Measurements from ENCODE around the gene AP2B1. TPM values are rescaled to one million over a fixed set of nuclear protein-coding genes. Genes with fewer than 3 reads are reported as not detected.

Gene AP2B1
- total RNA-seq, 1 experiment from 2014 or later: 217 TPM

DNA sequence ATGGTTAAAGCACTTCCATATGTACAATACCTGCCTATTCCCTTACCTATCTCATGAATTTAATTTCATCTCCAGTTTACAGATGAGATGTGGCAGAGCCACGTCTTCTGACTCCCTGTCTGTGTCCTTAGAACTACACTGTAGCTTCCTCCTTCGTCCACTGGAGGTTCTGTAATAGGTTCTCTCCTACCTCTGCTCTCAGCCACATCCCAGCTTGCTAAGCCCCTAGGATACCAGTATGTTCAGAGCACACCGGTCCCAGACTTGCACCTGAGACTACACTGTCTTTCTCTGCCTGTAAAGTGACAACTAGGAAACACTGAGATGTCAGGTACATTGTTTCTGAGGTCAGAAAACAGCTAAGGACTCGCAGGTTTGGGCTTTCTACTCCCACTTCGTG, 140.5 kb downstream of the AP2B1 start:
- Histone ChIP-seq H4K8ac (replicated peaks; ENCODE audit: insufficient read length, low read depth, low read length) (no peak overlapping the region), H3K56ac (ENCODE audit: insufficient read length, low read depth, low read length) (no peak overlapping the region), H2AK5ac (ENCODE audit: insufficient read length, low read length) (no peak overlapping the region), H3K18ac (ENCODE audit: insufficient read length, low read depth, low read length) (no peak overlapping the region), H4K91ac (ENCODE audit: insufficient read length, low read depth, low read length) (no peak overlapping the region), H2BK12ac (ENCODE audit: insufficient read length, low read depth, low read length) (no peak overlapping the region), H3K23me2 (ENCODE audit: insufficient read length, low read depth, low read length, poor library complexity, severe bottlenecking) (peaks cover 6% of the 10 kb centered on the region), H3K4me1 (ENCODE audit: insufficient read depth, low read length) (peaks cover 3% of the 10 kb centered on the region; the same call in 1 of the 2 replicates), H3K27ac (ENCODE audit: insufficient read length, low read depth, low read length) (no peak overlapping the region), H3K4me2 (ENCODE audit: insufficient read depth, insufficient read length, low read length) (no peak overlapping the region), H3K23ac (ENCODE audit: insufficient read length, low read depth, low read length) (no peak overlapping the region), H3K9me3 (ENCODE audit: control insufficient read depth, low read depth, low read length) (no peaks in the 10 kb centered on the region), H2BK20ac (ENCODE audit: low read depth, low read length, poor library complexity, severe bottlenecking) (no peak overlapping the region), H2AFZ (ENCODE audit: low read length) (no peak overlapping the region), H4K5ac (ENCODE audit: insufficient read length, low read depth, low read length) (no peak overlapping the region), H3K79me1 (ENCODE audit: insufficient read depth, low read depth, low read length, poor library complexity, severe bottlenecking) (no peaks in the 10 kb centered on the region), H3T11ph (ENCODE audit: low read length) (no peak overlapping the region), H2BK15ac (ENCODE audit: low read depth, low read length) (no peak overlapping the region), H4K20me1 (ENCODE audit: control insufficient read depth, insufficient read depth, insufficient read length) (no peaks in the 10 kb centered on the region), H3K14ac (ENCODE audit: insufficient read depth, low read length) (no peak overlapping the region), H2BK5ac (ENCODE audit: insufficient read length, low read length) (no peak overlapping the region), H3K27me3 (ENCODE audit: insufficient read depth, low read length) (no peaks in the 10 kb centered on the region), H2BK120ac (ENCODE audit: low read depth, low read length, poor library complexity, severe bottlenecking) (no peak overlapping the region), H3K4ac (ENCODE audit: low read depth, low read length) (no peak overlapping the region), H3K79me2 (ENCODE audit: insufficient read depth, low read length) (no peaks in the 10 kb centered on the region), H3K9ac (ENCODE audit: extremely low read depth, insufficient read length, low read length) (no peak overlapping the region)
- peaks cover 7 to 27% (median 27%) of the 10 kb centered on the region in 3 experiments; a peak in 6 of 7 replicates for H3K36me3 Mint-ChIP-seq (ENCODE audit: insufficient read depth in 1 of 3, low read depth in 3 of 3)
- H3K4me3 Mint-ChIP-seq: no peak overlapping the region; a peak in 1 of 5 replicates
- no peaks in the 10 kb centered on the region for H3K9me3 Mint-ChIP-seq
- TF ChIP-seq, protein P1, sequence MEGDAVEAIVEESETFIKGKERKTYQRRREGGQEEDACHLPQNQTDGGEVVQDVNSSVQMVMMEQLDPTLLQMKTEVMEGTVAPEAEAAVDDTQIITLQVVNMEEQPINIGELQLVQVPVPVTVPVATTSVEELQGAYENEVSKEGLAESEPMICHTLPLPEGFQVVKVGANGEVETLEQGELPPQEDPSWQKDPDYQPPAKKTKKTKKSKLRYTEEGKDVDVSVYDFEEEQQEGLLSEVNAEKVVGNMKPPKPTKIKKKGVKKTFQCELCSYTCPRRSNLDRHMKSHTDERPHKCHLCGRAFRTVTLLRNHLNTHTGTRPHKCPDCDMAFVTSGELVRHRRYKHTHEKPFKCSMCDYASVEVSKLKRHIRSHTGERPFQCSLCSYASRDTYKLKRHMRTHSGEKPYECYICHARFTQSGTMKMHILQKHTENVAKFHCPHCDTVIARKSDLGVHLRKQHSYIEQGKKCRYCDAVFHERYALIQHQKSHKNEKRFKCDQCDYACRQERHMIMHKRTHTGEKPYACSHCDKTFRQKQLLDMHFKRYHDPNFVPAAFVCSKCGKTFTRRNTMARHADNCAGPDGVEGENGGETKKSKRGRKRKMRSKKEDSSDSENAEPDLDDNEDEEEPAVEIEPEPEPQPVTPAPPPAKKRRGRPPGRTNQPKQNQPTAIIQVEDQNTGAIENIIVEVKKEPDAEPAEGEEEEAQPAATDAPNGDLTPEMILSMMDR (conservative IDR thresholded peaks at IDR 0.05): no peak
- H3K4me1 Mint-ChIP-seq: peaks cover 38 to 47% of the 10 kb centered on the region in 2 experiments
- whole genome bisulfite sequencing (ENCODE audit: extremely low coverage, insufficient read length, low lambda C conversion rate): no CpG with 5 or more reads among the region's 5 CpGs
- peaks cover 15% of the 10 kb centered on the region for H3K27me3 Mint-ChIP-seq (ENCODE audit: low read depth)
- H3K27ac Mint-ChIP-seq: no peak overlapping the region
- no peak for DNase-seq

All from H9 (cell line).